GM23338 (cell line): ENCODE data around the gene ADGRV1. TPM values are rescaled to one million over a fixed set of nuclear protein-coding genes. Genes with fewer than 3 reads are reported as not detected.

Source experiments
- ATAC-seq: fragments of 200-7000 bp; cut with Tn5 transposase; 3 replicates; pipeline ENCODE4 v1.9.1; 2020
- DNase-seq: peaks from one replicate; pipeline ENCODE4 v3.0.0-alpha.2; 2015; ENCODE audit warnings: low spot score
- H2AFZ ChIP-seq: fragments of 200-600 bp; sonication (generic); 2 replicates; pipeline ENCODE4 v1.8.0; 2016; ENCODE audit warnings: antibody characterized with exemption, mild to moderate bottlenecking, moderate library complexity
- H3F3A ChIP-seq: fragments of 200-600 bp; sonication (generic); replicated peaks from 2 replicates; pipeline ENCODE4 v1.8.0; 2017; ENCODE audit warnings: antibody characterized with exemption, mixed run types, low read depth
- H3K27ac ChIP-seq: fragments of 200-600 bp; sonication (generic); 2 replicates; pipeline ENCODE4 v1.6.1; 2016; ENCODE audit warnings: low read depth
- H3K27me3 ChIP-seq: fragments of 200-600 bp; sonication (generic); 2 replicates; pipeline ENCODE4 v1.8.0; 2016; ENCODE audit warnings: mild to moderate bottlenecking, mixed run types, moderate library complexity; ENCODE audit not compliant: insufficient read depth
- H3K36me3 ChIP-seq: fragments of 200-600 bp; sonication (generic); 2 replicates; pipeline ENCODE4 v1.8.0; 2016; ENCODE audit warnings: mild to moderate bottlenecking; ENCODE audit not compliant: insufficient read depth
- H3K4me1 ChIP-seq: fragments of 200-600 bp; sonication (generic); 2 replicates; pipeline ENCODE4 v1.8.0; 2016; ENCODE audit warnings: mild to moderate bottlenecking, moderate library complexity; ENCODE audit not compliant: insufficient read depth
- H3K4me2 ChIP-seq: fragments of 200-600 bp; sonication (generic); 2 replicates; pipeline ENCODE4 v1.7.1; 2017; ENCODE audit warnings: mixed run types
- H3K4me3 ChIP-seq: fragments of 200-600 bp; sonication (generic); 2 replicates; pipeline ENCODE4 v1.6.1; 2016; ENCODE audit warnings: mixed run types
- H3K79me2 ChIP-seq: fragments of 200-600 bp; sonication (generic); replicated peaks from 2 replicates; pipeline ENCODE4 v1.8.0; 2017; ENCODE audit warnings: mild to moderate bottlenecking; ENCODE audit not compliant: insufficient read depth
- H3K9me2 ChIP-seq: fragments of 200-600 bp; sonication (generic); 2 replicates; pipeline ENCODE4 v1.8.0; 2017; ENCODE audit not compliant: insufficient read depth
- H4K20me1 ChIP-seq: fragments of 200-600 bp; sonication (generic); replicated peaks from 2 replicates; pipeline ENCODE4 v1.8.0; 2017; ENCODE audit warnings: mild to moderate bottlenecking; ENCODE audit not compliant: insufficient read depth
- H3K27ac Mint-ChIP-seq: 2 replicates; pipeline ENCODE4 v1.8.0; 2020; ENCODE audit warnings: inconsistent platforms, mild to moderate bottlenecking, moderate library complexity, mixed read lengths
- H3K27me3 Mint-ChIP-seq: 3 replicates; pipeline ENCODE4 v1.8.0; 2022; ENCODE audit warnings: low read depth, mild to moderate bottlenecking, moderate library complexity, mixed read lengths, inconsistent platforms; ENCODE audit not compliant: insufficient read depth, poor library complexity
- H3K36me3 Mint-ChIP-seq: 3 replicates; pipeline ENCODE4 v1.8.0; 2021; ENCODE audit warnings: low read depth, mild to moderate bottlenecking, inconsistent platforms, moderate library complexity, mixed read lengths
- H3K4me1 Mint-ChIP-seq: 3 replicates; pipeline ENCODE4 v1.8.0; 2020; ENCODE audit warnings: mild to moderate bottlenecking, inconsistent platforms, mixed read lengths
- H3K4me3 Mint-ChIP-seq: 3 replicates; pipeline ENCODE4 v1.8.0; 2021; ENCODE audit warnings: moderate library complexity, mild to moderate bottlenecking, inconsistent platforms, mixed read lengths
- H3K9me3 Mint-ChIP-seq: 3 replicates; pipeline ENCODE4 v1.8.0; 2020; ENCODE audit warnings: moderate library complexity, mild to moderate bottlenecking, inconsistent platforms, mixed read lengths
- CTCF ChIP-seq, 2 experiments: fragments of 200-600 bp in 1 of 2; sonication (generic) in 1 of 2; conservative IDR thresholded peaks; 2 replicates each; pipeline versions ENCODE4 v1.5.1 to v1.6.1; 2016 to 2017; ENCODE audit warnings: antibody characterized with exemption in 2 of 2, low read depth in 2 of 2, mild to moderate bottlenecking in 2 of 2, moderate library complexity in 1 of 2
- ETS1 ChIP-seq: IDR thresholded peaks from 2 replicates; pipeline ENCODE4 v1.6.1; 2016; ENCODE audit warnings: antibody characterized with exemption
- EZH2 ChIP-seq: fragments of 200-600 bp; sonication (generic); IDR thresholded peaks from one replicate; pipeline ENCODE4 v1.8.0; 2017; ENCODE audit warnings: antibody characterized with exemption, mild to moderate bottlenecking, low read depth; ENCODE audit not compliant: unreplicated experiment
- EZH2phosphoT487 ChIP-seq: fragments of 200-600 bp; sonication (generic); IDR thresholded peaks from one replicate; pipeline ENCODE4 v1.8.1; 2018; ENCODE audit warnings: antibody characterized with exemption; ENCODE audit not compliant: unreplicated experiment
- JUNB ChIP-seq: IDR thresholded peaks from one replicate; pipeline ENCODE4 v1.6.1; 2016; ENCODE audit warnings: antibody characterized with exemption; ENCODE audit not compliant: unreplicated experiment
- NANOG ChIP-seq: IDR thresholded peaks from 2 replicates; pipeline ENCODE4 v1.6.1; 2016; ENCODE audit warnings: antibody characterized with exemption, borderline replicate concordance
- POLR2AphosphoS5 ChIP-seq: IDR thresholded peaks from 2 replicates; pipeline ENCODE4 v1.6.1; 2016; ENCODE audit warnings: antibody characterized with exemption, low read depth
- REST ChIP-seq: IDR thresholded peaks from one replicate; pipeline ENCODE4 v1.6.1; 2018; ENCODE audit warnings: antibody characterized with exemption; ENCODE audit not compliant: unreplicated experiment
- STAT1 ChIP-seq: IDR thresholded peaks from one replicate; pipeline ENCODE4 v1.6.1; 2016; ENCODE audit warnings: antibody characterized with exemption; ENCODE audit not compliant: unreplicated experiment
- ZNF114 ChIP-seq: fragments of 250-450 bp; sonication (Bioruptor Pico); IDR thresholded peaks from 2 replicates; pipeline ENCODE4 v1.5.0; 2020; ENCODE audit warnings: mild to moderate bottlenecking, moderate library complexity
- ZNF331 ChIP-seq: fragments of 250-450 bp; sonication (Bioruptor Pico); IDR thresholded peaks from 2 replicates; pipeline ENCODE4 v1.5.0; 2020; ENCODE audit warnings: low read depth, mild to moderate bottlenecking, moderate library complexity
- polyA plus RNA-seq: library from polyadenylated mRNA; unstranded; fragments of >200 nt; fragmentation: Nextera tagmentation; extraction: Ambion mirVana; gene quantifications from 2 replicates; pipeline ENCODE4 v1.2.1, GENCODE V29; 2016
- total RNA-seq: library from RNA; depleted of rRNA; stranded (reverse); fragments of >200 nt; shearing (Covaris generic); gene quantifications from 2 replicates; pipeline ENCODE4 v1.2.3, GENCODE V29; 2014

Gene ADGRV1
- total and polyA plus RNA-seq, 2 experiments from 2014 or later: 46.1 to 149 TPM

DNA sequence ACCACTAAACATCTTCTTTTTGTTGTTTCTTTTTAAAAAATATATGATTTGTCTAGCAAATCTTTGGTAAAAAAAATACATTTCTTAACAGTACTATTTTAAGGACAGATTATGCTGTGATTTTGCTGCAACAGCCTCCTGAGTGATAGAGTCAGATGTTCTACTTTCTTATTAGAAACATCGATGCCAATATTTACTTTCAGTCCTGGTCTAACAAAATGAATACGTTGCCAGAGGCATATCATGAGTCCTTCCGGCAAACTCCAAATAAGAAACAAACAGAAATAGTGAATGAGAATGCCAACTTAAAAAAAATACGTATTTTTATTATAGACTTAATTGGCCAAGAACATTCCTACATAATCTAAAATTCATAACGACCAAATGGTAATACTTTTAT lies 371.5 kb downstream of the ADGRV1 start:
- Mint-ChIP-seq H3K27me3 (no peaks in the 10 kb centered on the region), H3K9me3 (peaks cover 11% of the 10 kb centered on the region; the same call in 2 of the 3 replicates), H3K27ac (no peak overlapping the region), H3K4me3 (peak overlapping the region; percentile 84; the same call in 1 of the 3 replicates), H3K36me3 (peaks cover 18% of the 10 kb centered on the region), H3K4me1 (peaks cover 32% of the 10 kb centered on the region)
- H3F3A ChIP-seq: no peaks in the 10 kb centered on the region
- peak overlapping the region; percentile 43; the same call in 1 of the 2 replicates for H3K4me3 ChIP-seq
- H3K36me3 ChIP-seq: no peaks in the 10 kb centered on the region
- no peaks in the 10 kb centered on the region for H3K27me3 ChIP-seq
- no peaks in the 10 kb centered on the region for H3K9me2 ChIP-seq
- H3K4me1 ChIP-seq: peaks cover 13% of the 10 kb centered on the region; the same call in 1 of the 2 replicates
- H4K20me1 ChIP-seq: no peaks in the 10 kb centered on the region
- H2AFZ ChIP-seq: no peak overlapping the region
- H3K79me2 ChIP-seq: no peaks in the 10 kb centered on the region
- TF ChIP-seq STAT1: no peak
- no peak for ATAC-seq
- peak overlapping the region; percentile 68 for H3K4me2 ChIP-seq
- no peak overlapping the region for H3K27ac ChIP-seq
- DNase-seq: no peak

DNA sequence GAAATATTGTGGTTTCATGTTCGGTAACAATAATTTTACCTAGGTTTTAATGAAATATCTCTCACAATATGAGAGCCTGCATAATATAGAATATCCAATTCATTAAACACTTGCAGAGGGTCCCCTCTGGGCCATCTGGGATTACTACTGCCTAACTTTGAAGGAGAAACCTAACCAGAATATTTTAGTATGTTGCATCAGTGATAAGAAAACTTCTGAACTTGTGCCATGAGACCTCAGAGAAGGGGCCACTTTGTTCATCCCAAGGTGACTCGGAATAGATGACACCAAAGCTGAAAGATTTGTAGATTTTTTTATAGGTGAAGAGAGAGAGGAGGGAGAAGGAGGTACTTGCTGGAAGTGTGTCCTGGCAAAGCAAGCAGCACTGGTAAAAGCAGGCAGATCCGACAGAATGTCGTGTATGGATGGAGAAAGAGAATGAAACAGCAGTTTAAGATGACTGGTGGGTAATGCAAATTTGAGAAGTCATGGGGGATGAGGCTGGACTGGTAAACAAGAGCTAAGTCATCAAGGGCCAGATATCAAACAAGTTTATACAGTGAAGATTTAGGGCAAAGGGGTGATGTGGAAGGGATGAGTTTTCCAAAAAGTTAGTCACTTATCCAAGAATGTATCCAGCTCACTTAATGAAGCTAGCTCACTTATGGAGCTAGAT lies 372.3 kb downstream of the ADGRV1 start:
- Histone ChIP-seq H3K9me2 (no peaks in the 10 kb centered on the region), H3F3A (no peaks in the 10 kb centered on the region), H3K4me2 (peak overlapping the region; percentile 25; the same call in 1 of the 2 replicates), H3K36me3 (no peaks in the 10 kb centered on the region), H3K79me2 (no peaks in the 10 kb centered on the region), H3K27me3 (no peaks in the 10 kb centered on the region), H2AFZ (no peak overlapping the region), H3K27ac (peak overlapping the region; percentile 41; the same call in 1 of the 2 replicates), H3K4me1 (peaks cover 13% of the 10 kb centered on the region; the same call in 1 of the 2 replicates), H4K20me1 (no peaks in the 10 kb centered on the region), H3K4me3 (no peak overlapping the region)
- peaks cover 32% of the 10 kb centered on the region for H3K4me1 Mint-ChIP-seq
- peaks cover 18% of the 10 kb centered on the region for H3K36me3 Mint-ChIP-seq
- ATAC-seq: no peak
- peaks cover 11% of the 10 kb centered on the region; the same call in 2 of the 3 replicates for H3K9me3 Mint-ChIP-seq
- H3K27ac Mint-ChIP-seq: peak overlapping the region; percentile 86
- no peak for DNase-seq
- no peaks in the 10 kb centered on the region for H3K27me3 Mint-ChIP-seq
- no peak overlapping the region; the same call in 2 of the 3 replicates for H3K4me3 Mint-ChIP-seq
- TF ChIP-seq JUNB: no peak
- TF ChIP-seq CTCF (conservative IDR thresholded peaks at IDR 0.05; ENCODE audit: low read depth in 2 of 2): no peak
- no peak for TF ChIP-seq NANOG
- no peak for TF ChIP-seq ZNF331 (CRISPR knock-in tag)
- no peak for TF ChIP-seq REST
- TF ChIP-seq EZH2phosphoT487: no peak
- TF ChIP-seq ETS1: no peak
- TF ChIP-seq POLR2AphosphoS5: no peak
- TF ChIP-seq STAT1: no peak
- TF ChIP-seq EZH2: no peak
- TF ChIP-seq ZNF114 (CRISPR knock-in tag): no peak
